ENCODE measurements around the gene PLS3. TPM values are rescaled to one million over a fixed set of nuclear protein-coding genes. Genes with fewer than 3 reads are reported as not detected.

Gene PLS3
- total and polyA plus RNA-seq, 2 of the 13 experiments (the other 11 are each of a cell fraction or from before 2014, with no cell fraction given): 55.7 to 99.9 TPM

- ATAC-seq (no peak), DNase-seq (ENCODE audit: low spot score) (no peak), FAIRE-seq (no peak)
- 99% methylated on average over 8 of the region's 8 CpGs for WGBS (ENCODE audit: low lambda C conversion rate)
- in situ Hi-C loops (cut with HindIII; ENCODE audit: extremely low pct_ligation_motif_present, low pct_unique_long_range_greater_than_20kb): no loop called here
- intact Hi-C loops (cut with micrococcal nuclease; ENCODE audit: unreplicated experiment): no loop called here
- Histone ChIP-seq H3K79me2 (ENCODE audit: insufficient read depth, low read length) (peaks cover 11% of the 10 kb centered on the region), H3K27ac (ENCODE audit: extremely low read length, insufficient read depth, low read length) (no peak overlapping the region), H4K20me1 (ENCODE audit: insufficient read depth, low read length) (no peaks in the 10 kb centered on the region), H3K4me1 (ENCODE audit: insufficient read depth, low read length) (peaks cover 2% of the 10 kb centered on the region), H3K9ac (ENCODE audit: insufficient read depth, low read depth, low read length) (no peak overlapping the region), H3K4me2 (ENCODE audit: low read depth, low read length) (no peak overlapping the region), H3K4me3 (replicated peaks in 1 of 3; ENCODE audit: insufficient read depth in 1 of 3, low read depth in 2 of 3, low read length in 3 of 3) (no peak overlapping the region), H3K9me3 (ENCODE audit: low read length) (no peaks in the 10 kb centered on the region), H2AFZ (ENCODE audit: low read length) (no peak overlapping the region), H3K27me3 (ENCODE audit: control insufficient read depth in 1 of 2, insufficient read depth in 2 of 2, low read length in 2 of 2) (no peaks in the 10 kb centered on the region), H3K36me3 (replicated peaks in 1 of 2; ENCODE audit: control insufficient read depth in 1 of 2, insufficient read depth in 2 of 2, low read length in 2 of 2) (no peaks in the 10 kb centered on the region)
- POLR2A ChIA-PET: no interaction called here
- CTCF ChIA-PET (ENCODE audit: low intra/inter-chr PET ratio, low total read pairs): no interaction called here
- no peak for TF ChIP-seq ZNF503 (CRISPR knock-in tag; IDR thresholded peaks at IDR 0.05)
- TF ChIP-seq ZFYVE20 (CRISPR knock-in tag; IDR thresholded peaks at IDR 0.05; ENCODE audit: borderline replicate concordance, low read depth): no peak
- no TSS peak for BruUV-seq (replicated peaks)
These were observed 32.2 kb downstream of the PLS3 start for GRCh38 chrX:115592997-115593734.

GRCh38 chrX:115595049-115595448 is 34.1 kb downstream of the PLS3 start:
- Histone ChIP-seq H3K27ac (ENCODE audit: extremely low read length, insufficient read depth, low read length) (no peak overlapping the region), H4K20me1 (ENCODE audit: insufficient read depth, low read length) (no peaks in the 10 kb centered on the region), H3K4me3 (replicated peaks in 1 of 3; ENCODE audit: insufficient read depth in 1 of 3, low read depth in 2 of 3, low read length in 3 of 3) (no peak overlapping the region), H3K9me3 (ENCODE audit: low read length) (no peaks in the 10 kb centered on the region), H3K4me2 (ENCODE audit: low read depth, low read length) (no peak overlapping the region), H3K9ac (ENCODE audit: insufficient read depth, low read depth, low read length) (no peak overlapping the region), H3K79me2 (ENCODE audit: insufficient read depth, low read length) (peaks cover 14% of the 10 kb centered on the region), H3K36me3 (replicated peaks in 1 of 2; ENCODE audit: control insufficient read depth in 1 of 2, insufficient read depth in 2 of 2, low read length in 2 of 2) (no peaks in the 10 kb centered on the region), H3K4me1 (ENCODE audit: insufficient read depth, low read length) (no peaks in the 10 kb centered on the region), H2AFZ (ENCODE audit: low read length) (no peak overlapping the region), H3K27me3 (ENCODE audit: control insufficient read depth in 1 of 2, insufficient read depth in 2 of 2, low read length in 2 of 2) (no peaks in the 10 kb centered on the region)
- no peak for FAIRE-seq
- CTCF ChIA-PET (ENCODE audit: low intra/inter-chr PET ratio, low total read pairs): no interaction called here
- intact Hi-C loops (cut with micrococcal nuclease; ENCODE audit: unreplicated experiment) (no loop called here), in situ Hi-C loops (cut with HindIII; ENCODE audit: extremely low pct_ligation_motif_present, low pct_unique_long_range_greater_than_20kb) (no loop called here)
- no TSS peak for BruUV-seq (replicated peaks)
- 88% methylated on average over 2 of the region's 2 CpGs for WGBS (ENCODE audit: low lambda C conversion rate)
- no peak for DNase-seq (ENCODE audit: low spot score)
- POLR2A ChIA-PET: no interaction called here
- ATAC-seq: no peak
- no peak for TF ChIP-seq BORCS8-MEF2B (CRISPR knock-in tag; IDR thresholded peaks at IDR 0.05)
- no peak for TF ChIP-seq GZF1 (CRISPR knock-in tag; IDR thresholded peaks at IDR 0.05)
